ENCODE measurements around the gene LRRC8D.

LRRC8D gene

DNA sequence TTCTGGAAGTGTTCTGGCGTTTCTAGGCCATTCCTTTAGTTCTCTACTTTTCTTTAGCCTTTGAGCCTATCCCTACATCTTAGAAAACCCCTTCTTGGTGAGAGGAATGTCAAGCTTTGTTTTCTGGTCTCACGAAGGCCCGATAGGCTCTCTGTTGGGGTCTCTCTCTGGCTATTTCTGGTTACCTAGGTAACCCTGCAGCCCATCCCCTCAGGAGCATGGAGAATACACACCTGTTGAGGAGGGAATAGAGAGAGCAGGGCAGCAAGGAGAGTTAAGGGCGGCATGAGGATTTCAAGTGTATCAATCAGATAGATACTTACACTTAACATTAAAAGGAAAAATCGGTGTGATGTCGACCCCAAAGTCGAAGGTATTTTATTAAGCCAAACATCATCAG is 45.7 kb downstream of the LRRC8D start:
- no peak for DNase-seq (ENCODE audit: low read depth in 2 of 2)

DNA sequence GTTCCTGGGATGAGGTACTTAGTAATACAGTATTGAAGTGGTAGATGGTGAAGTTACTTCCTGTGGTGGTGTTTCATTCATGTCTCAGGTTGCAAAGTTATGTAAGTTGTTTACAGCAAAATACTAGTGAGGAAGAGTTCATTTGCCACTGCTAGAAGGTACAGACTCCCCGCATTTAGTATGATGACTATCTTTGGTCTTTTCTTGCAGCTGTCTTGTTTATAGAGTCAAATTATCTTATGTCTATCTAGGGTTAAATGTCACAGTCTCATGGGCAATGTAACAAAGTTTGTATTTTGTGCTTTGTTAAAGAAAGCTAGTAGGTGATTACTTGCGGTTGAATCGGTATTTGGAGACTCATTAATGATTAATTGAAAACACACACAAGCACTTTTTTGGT is 50.2 kb downstream of the LRRC8D start:
- no peak for DNase-seq (ENCODE audit: low read depth in 2 of 2)

DNA sequence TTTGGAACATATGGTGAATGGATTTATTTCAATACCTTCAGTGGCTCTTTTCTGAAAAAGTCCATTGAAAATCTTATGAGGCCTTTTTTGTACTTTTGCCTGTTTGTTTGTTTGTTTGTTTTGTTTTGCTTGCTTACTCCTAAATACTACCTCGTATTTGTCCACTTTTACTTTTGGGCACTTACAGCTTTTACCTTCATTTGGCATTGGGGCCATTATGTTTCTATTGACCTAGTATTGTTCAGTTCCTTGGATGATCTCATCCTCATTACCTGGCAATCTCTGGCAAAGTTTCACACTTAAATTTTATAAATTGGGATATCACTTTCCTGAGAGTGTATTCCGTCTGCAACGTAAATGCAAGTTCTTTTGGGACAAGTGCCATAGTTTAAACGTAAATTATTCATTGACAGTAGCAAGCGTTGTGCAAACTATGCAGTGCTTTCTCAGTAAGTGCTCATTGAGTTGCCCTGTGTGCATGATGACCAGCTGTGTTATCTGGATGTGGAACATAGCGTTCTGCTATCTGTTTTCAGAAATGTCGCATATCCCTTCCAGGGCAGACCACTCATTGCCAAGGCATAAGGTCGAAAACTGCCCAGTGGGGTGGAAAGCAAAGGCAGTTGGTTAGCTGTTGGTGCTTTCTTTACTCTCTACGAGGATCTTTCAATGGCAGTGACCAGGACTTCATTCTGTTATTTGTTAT is 51.1 kb downstream of the LRRC8D start:
- no peak for DNase-seq (ENCODE audit: low read depth in 2 of 2)

DNA sequence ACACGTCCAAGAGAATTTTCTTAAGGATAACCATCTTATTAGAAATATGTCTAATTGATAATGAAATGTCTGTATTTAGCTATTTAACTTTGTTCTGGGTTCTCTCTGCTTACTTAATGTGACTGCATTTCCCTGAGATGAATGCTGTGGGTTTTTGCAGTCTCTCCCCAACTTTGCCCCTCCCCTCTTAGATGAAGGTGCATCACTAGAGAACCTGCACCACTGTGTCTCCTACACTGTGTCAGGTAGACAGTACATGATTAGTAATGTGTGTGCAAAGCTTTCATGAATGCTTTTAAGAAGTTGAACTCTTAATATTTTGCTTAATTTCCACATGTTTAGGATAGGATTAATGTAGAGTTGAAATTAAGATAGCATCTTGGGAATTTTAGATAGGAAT is 51.7 kb downstream of the LRRC8D start:
- no peak for DNase-seq (ENCODE audit: low read depth in 2 of 2)

GRCh38 chr1:89873288-89873687 is 52.5 kb downstream of the LRRC8D start:
- DNase-seq (ENCODE audit: low read depth in 2 of 2): no peak

GRCh38 chr1:89873770-89874169 is 52.9 kb downstream of the LRRC8D start:
- DNase-seq (ENCODE audit: low read depth in 2 of 2): no peak

DNA sequence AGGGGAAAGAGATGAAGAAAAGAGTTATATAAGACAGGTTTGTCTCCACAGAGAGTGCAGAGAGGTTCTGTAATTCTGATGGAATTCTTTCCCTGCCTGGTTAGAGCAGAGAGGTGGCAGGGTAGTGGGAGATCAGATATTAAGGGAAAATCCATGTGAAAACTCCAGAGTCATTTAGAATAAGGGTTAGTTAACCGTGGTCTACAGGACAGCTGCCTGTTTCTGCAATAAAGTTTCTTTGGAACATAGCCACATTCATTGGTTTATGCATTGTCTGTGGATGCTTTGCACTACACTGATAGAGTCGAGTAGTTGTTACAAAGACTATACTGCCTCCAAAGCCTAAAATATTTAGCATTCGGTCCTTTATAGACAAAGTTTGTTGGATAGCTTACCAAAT is 55.6 kb downstream of the LRRC8D start:
- DNase-seq (ENCODE audit: low read depth in 2 of 2): no peak

DNA sequence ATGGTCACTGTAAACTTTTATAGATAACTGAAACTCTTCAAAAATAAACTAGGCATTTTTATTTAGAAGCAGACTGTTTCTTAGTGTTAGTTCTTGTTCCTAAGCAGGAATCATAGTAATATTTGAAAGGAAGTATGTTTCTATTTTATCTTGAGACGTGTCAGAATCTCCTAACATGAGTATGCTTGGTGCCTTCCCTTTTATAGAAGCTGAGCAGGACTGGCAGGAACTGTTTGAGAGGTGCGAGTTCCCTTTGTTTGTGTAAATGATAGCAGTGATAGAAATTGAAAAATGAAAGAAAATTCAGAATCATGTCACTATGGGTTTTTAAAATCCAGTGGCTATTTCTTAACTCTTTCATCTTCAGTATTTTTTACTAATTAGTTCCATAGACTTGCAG is 56.9 kb downstream of the LRRC8D start:
- DNase-seq (ENCODE audit: low read depth in 2 of 2): no peak

- no peak for DNase-seq (ENCODE audit: low read depth in 2 of 2)
These were observed 57.4 kb downstream of the LRRC8D start for GRCh38 chr1:89878256-89878655.

GRCh38 chr1:89880679-89881078 is 59.8 kb downstream of the LRRC8D start:
- DNase-seq (ENCODE audit: low read depth in 2 of 2): no peak

DNA sequence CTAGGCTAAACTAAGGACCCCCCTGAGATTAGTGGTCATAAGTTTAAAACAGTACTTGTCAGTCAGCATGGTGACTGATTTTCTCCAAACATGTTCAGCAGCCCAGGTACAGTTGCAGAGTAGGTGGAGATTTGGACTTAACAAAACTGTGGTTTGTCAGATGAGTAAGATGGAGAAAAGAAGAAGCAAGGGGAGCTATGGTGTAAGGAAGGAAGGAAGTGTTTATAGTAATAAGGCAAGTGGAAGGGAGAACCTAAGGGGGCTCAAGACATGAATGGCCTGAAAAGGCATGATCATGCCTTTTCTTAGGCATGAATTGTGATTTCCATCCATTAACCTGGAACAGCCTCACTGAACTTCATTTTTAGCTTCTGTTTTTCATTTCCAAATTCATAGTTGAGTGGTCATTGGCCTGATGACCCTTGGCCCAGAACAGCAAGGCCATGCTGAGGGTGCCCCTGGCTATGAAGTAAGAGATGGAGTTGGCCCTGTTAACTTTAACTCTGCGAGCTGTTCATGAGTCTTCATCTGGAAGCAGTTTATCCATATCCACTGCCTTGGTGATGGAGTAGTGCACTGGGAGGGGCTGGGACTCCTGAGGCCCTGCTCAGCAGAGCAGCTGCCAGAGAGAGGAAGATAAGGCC is 60.7 kb downstream of the LRRC8D start:
- no peak for DNase-seq (ENCODE audit: low read depth in 2 of 2)

GRCh38 chr1:89882348-89883029 is 61.7 kb downstream of the LRRC8D start:
- DNase-seq (ENCODE audit: low read depth in 2 of 2): no peak

- no peak for DNase-seq (ENCODE audit: low read depth in 2 of 2)
These were observed 62.2 kb downstream of the LRRC8D start for GRCh38 chr1:89883030-89883379.

DNA sequence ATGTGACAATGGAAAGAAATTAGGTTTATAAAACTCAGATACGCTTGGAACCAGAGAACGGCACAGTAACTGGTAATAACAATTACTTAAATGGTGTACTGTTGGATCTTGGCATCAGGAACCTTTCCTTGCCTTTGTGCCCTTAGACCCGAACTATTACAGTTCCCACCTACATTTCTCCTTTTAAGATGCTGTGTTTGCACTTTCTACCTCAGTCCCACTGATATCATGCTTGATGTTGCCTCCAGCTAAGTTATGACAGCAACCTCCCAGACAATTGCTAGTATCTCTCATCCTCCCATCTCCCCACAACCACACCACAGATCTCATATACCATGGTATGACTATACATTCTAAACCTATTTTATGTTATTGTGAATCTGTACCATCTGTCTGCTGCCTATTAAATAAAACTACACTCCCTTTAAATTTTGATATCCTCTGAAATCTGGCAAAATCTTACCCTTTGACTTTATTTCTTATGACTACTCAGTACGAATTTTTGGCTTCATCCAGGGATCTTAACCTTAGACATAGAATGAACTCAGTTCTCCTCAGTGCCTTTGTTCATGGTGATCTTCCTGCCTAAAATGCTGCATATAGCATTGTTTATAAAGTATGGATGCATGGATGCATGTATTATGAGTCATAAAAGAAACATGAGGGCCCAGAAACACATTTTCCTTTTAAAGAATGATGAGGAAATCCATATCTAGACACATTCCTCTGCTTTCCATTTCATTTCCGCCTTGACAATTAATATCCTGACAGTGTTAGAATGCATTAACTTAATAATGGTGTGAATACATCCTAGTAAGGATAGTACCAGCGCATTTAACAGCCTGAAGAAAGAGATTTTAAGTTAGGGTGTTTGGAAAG is 64.1 kb downstream of the LRRC8D start:
- no peak for DNase-seq (ENCODE audit: low read depth in 2 of 2)

GRCh38 chr1:89887270-89887669 is 66.4 kb downstream of the LRRC8D start:
- no peak for DNase-seq (ENCODE audit: low read depth in 2 of 2)

DNA sequence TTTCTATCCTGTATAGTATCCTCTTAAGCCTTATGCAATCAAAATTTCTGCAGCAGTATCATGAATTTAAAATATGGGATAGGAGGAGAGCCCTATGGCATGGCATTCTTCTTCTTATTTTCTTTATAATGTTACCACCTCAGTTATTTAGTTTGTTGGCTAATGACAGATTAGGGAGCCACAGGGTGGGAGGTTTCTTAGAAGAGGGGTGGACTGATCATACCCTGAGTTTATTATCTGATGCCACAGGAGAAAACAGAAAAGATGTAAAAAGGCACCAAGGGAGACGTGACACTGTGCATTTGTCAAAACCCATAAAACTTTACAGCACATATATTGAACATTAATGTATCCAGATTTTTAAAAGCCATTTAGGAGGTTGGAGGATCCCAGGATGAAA is 66.9 kb downstream of the LRRC8D start:
- no peak for DNase-seq (ENCODE audit: low read depth in 2 of 2)

- no peak for DNase-seq (ENCODE audit: low read depth in 2 of 2)
These were observed 67.9 kb downstream of the LRRC8D start for GRCh38 chr1:89888480-89889322.

DNA sequence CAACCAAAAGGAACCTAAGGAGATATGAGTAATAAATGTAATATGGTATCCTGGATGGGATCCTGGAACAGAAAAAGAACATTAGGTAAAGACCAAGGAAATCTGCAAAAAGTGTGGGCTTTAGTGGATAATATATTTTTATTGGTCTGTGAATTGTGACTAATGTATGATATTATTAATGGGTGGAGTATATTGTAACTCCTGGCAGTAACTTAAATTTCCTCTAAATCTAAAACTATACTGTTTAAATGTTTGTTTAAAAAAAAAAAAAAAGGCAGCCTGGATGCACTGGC is 68.4 kb downstream of the LRRC8D start:
- no peak for DNase-seq (ENCODE audit: low read depth in 2 of 2)

DNA sequence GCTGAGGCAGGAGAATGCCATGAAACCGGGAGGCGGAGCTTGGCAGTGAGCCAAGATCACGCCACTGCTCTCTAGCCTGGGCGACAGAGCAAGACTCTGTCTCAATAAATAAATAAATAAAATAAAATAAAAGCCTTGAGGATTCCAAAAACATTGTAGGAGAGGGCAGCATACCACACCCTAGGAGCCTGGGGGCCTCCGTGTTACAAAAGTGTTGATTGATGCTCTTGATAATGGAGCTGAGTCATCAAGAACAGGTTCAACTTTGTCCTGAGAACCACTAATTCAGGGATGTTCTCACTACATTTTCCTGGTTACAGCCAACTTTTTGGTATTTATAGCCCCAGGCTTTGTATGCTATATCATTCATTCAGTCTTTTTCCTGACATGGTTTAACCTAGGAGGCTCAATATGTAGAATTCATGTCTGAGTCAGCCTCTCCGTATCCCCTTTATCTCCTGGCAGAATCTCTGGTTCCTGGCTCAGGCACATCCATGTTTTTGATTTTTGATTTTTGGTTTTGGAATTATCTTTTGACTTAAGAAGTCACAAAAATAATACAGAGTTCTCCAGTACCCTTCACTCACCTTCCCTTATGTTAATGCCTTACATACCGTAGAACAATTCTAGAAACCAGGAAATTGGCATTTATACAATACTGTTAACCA is 69.4 kb downstream of the LRRC8D start:
- no peak for DNase-seq (ENCODE audit: low read depth in 2 of 2)

DNA sequence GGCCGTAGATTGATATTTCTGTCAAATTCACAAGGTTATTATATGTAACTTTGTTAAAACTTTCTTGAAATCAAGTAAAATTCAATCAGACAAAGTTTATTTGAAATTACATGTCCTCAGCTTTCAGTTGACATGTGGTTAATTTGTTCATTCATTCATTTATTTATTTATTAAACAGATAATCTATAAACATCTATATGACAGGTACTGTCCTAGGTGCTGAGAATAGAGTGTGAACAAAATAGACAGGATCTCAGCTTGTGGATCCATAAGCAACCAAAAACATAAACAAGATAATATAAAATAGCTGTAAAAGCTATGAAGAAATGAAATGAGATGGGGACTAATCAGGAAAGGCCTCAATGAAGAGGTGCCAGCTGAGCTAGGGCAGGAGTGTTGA is 72.0 kb downstream of the LRRC8D start:
- no peak for DNase-seq (ENCODE audit: low read depth in 2 of 2)

Data from activated CD8-positive, alpha-beta memory T cell treated with anti-CD3 and anti-CD28 coated beads for 4 hours (primary cell).